ENCODE measurements around the gene GTF3C4.
A peak's percentile ranks its signal among the peaks of the same experiment; 100 is the strongest.

The GTF3C4 gene

GRCh38 chr9:132648685-132649084, 21.6 kb upstream of the GTF3C4 start:
- DNase-seq: no peak

- DNase-seq: no peak
Measured at GRCh38 chr9:132651259-132651658, 19.0 kb upstream of the GTF3C4 start.

GRCh38 chr9:132656299-132656698, 14.0 kb upstream of the GTF3C4 start:
- DNase-seq: no peak

- DNase-seq: no peak
Measured at GRCh38 chr9:132662152-132662945, 7.9 kb upstream of the GTF3C4 start.

- DNase-seq: no peak
Measured at GRCh38 chr9:132663117-132663516, 7.1 kb upstream of the GTF3C4 start.

- DNase-seq: no peak
Measured at GRCh38 chr9:132663851-132664250, 6.4 kb upstream of the GTF3C4 start.

GRCh38 chr9:132669319-132669697, 956 bp upstream of the GTF3C4 start:
- no peak for DNase-seq

- DNase-seq: peak; percentile 91
Measured at GRCh38 chr9:132669698-132670456, 387 bp upstream of the GTF3C4 start, which contains the start of gene DDX31. Gene DDX31 (minus strand): TSS chr9:132669983. CDS start chr9:132669934, 49 bp downstream.

- DNase-seq: peak; percentile 36
Measured at GRCh38 chr9:132671620-132672412, 1.6 kb downstream of the GTF3C4 start.

- no peak for DNase-seq
Measured at GRCh38 chr9:132672413-132672690, 2.1 kb downstream of the GTF3C4 start.

GRCh38 chr9:132673355-132673754, 3.1 kb downstream of the GTF3C4 start:
- DNase-seq: no peak

GRCh38 chr9:132674485-132674884, 4.2 kb downstream of the GTF3C4 start:
- no peak for DNase-seq

- DNase-seq: no peak
Measured at GRCh38 chr9:132677976-132678375, 7.7 kb downstream of the GTF3C4 start.

- peak; percentile 65 for DNase-seq
Measured at GRCh38 chr9:132679946-132680625, 9.8 kb downstream of the GTF3C4 start.

- DNase-seq: no peak
Measured at GRCh38 chr9:132681561-132681960, 11.3 kb downstream of the GTF3C4 start.

- DNase-seq: no peak
Measured at GRCh38 chr9:132683873-132684272, 13.6 kb downstream of the GTF3C4 start.

- DNase-seq: no peak
Measured at GRCh38 chr9:132690696-132691095, 20.4 kb downstream of the GTF3C4 start.

- DNase-seq: peak; percentile 38
Measured at GRCh38 chr9:132694144-132694543, 23.9 kb downstream of the GTF3C4 start.

- no peak for DNase-seq
Measured at GRCh38 chr9:132697230-132697629, 27.0 kb downstream of the GTF3C4 start.

GRCh38 chr9:132698989-132699388, 28.7 kb downstream of the GTF3C4 start:
- no peak for DNase-seq

GRCh38 chr9:132699956-132700355, 29.7 kb downstream of the GTF3C4 start:
- DNase-seq: no peak

GRCh38 chr9:132702254-132702653, 32.0 kb downstream of the GTF3C4 start:
- no peak for DNase-seq

GRCh38 chr9:132703336-132703735, 33.1 kb downstream of the GTF3C4 start:
- no peak for DNase-seq
